Prostate gland (tissue), 2 donors: ENCODE results near the gene EPS8.

Experiments
- POLR2AphosphoS5 ChIP-seq: sonication (generic); formaldehyde crosslinking; IDR thresholded peaks from one replicate; pipeline ENCODE4 v1.6.1; 2017; ENCODE audit warnings: antibody characterized with exemption
- TF ChIP-seq, protein P1 (sequence below), 4 experiments: fragments of 200-600 bp in 2 of 4; fragments of 450-650 bp in 2 of 4; sonication (generic) in 2 of 4; IDR thresholded peaks; 1 replicate in 3 of 4; 2 replicates in 1 of 4; pipeline ENCODE4 v1.5.1; 2016 to 2019; ENCODE audit warnings: antibody characterized with exemption in 4 of 4, mild to moderate bottlenecking in 2 of 4, moderate library complexity in 2 of 4

GRCh38 chr12:15684896-15685658 lies 104.1 kb downstream of the EPS8 start:
- TF ChIP-seq, protein P1, sequence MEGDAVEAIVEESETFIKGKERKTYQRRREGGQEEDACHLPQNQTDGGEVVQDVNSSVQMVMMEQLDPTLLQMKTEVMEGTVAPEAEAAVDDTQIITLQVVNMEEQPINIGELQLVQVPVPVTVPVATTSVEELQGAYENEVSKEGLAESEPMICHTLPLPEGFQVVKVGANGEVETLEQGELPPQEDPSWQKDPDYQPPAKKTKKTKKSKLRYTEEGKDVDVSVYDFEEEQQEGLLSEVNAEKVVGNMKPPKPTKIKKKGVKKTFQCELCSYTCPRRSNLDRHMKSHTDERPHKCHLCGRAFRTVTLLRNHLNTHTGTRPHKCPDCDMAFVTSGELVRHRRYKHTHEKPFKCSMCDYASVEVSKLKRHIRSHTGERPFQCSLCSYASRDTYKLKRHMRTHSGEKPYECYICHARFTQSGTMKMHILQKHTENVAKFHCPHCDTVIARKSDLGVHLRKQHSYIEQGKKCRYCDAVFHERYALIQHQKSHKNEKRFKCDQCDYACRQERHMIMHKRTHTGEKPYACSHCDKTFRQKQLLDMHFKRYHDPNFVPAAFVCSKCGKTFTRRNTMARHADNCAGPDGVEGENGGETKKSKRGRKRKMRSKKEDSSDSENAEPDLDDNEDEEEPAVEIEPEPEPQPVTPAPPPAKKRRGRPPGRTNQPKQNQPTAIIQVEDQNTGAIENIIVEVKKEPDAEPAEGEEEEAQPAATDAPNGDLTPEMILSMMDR (IDR thresholded peaks at IDR 0.05): no peak
- no peak for TF ChIP-seq POLR2AphosphoS5
